H54 (cell line): Measurements from ENCODE around the gene BCL2.

Experiments
- DNase-seq: peaks from one replicate; pipeline ENCODE4 v3.0.0; 2011; ENCODE audit warnings: low spot score, mixed read lengths; ENCODE audit not compliant: insufficient read length
- FAIRE-seq: peaks from 3 replicates; lab custom pipeline; 2011; peaks lifted over from hg19 to GRCh38; lab: Jason Lieb, UNC
- POLR2A ChIP-seq: IDR thresholded peaks from 2 replicates; pipeline ENCODE4 v1.6.1; 2011; ENCODE audit warnings: low read depth, mild to moderate bottlenecking, low read length

Gene BCL2

GRCh38 chr18:63291278-63291677 lies 28.3 kb downstream of the BCL2 start:
- no peak for TF ChIP-seq POLR2A
- FAIRE-seq (no peak), DNase-seq (no peak)

GRCh38 chr18:63290821-63291200 lies 28.8 kb downstream of the BCL2 start:
- FAIRE-seq: no peak
- no peak for TF ChIP-seq POLR2A
- no peak for DNase-seq

GRCh38 chr18:63290166-63290820 lies 29.3 kb downstream of the BCL2 start:
- DNase-seq (no peak), FAIRE-seq (no peak)

GRCh38 chr18:63288311-63288710 lies 31.3 kb downstream of the BCL2 start:
- no peak for FAIRE-seq
- TF ChIP-seq POLR2A: no peak
- no peak for DNase-seq

More at GRCh38 chr18:63290166-63290820, 29.3 kb downstream of the BCL2 start:
- no peak for TF ChIP-seq POLR2A

- no peak for TF ChIP-seq POLR2A
- FAIRE-seq: no peak
- no peak for DNase-seq
Observed at GRCh38 chr18:63287691-63288220, 31.8 kb downstream of the BCL2 start.

GRCh38 chr18:63286926-63287325 lies 32.6 kb downstream of the BCL2 start:
- FAIRE-seq (no peak), DNase-seq (no peak)
- no peak for TF ChIP-seq POLR2A

GRCh38 chr18:63284827-63285733 lies 34.5 kb downstream of the BCL2 start:
- DNase-seq (no peak), FAIRE-seq (no peak)
- TF ChIP-seq POLR2A: no peak

GRCh38 chr18:63284173-63284799 lies 35.3 kb downstream of the BCL2 start:
- DNase-seq (no peak), FAIRE-seq (no peak)
- no peak for TF ChIP-seq POLR2A

GRCh38 chr18:63283305-63284094 lies 36.1 kb downstream of the BCL2 start:
- TF ChIP-seq POLR2A: no peak
- no peak for FAIRE-seq
- DNase-seq: no peak

- FAIRE-seq (no peak), DNase-seq (no peak)
- no peak for TF ChIP-seq POLR2A
Observed at GRCh38 chr18:63282793-63283192, 36.8 kb downstream of the BCL2 start.

- TF ChIP-seq POLR2A: no peak
- no peak for FAIRE-seq
- DNase-seq: no peak
Observed at GRCh38 chr18:63273222-63273927, 46.2 kb downstream of the BCL2 start.

- TF ChIP-seq POLR2A: no peak
- FAIRE-seq: no peak
- DNase-seq: no peak
Observed at GRCh38 chr18:63272638-63273037, 46.9 kb downstream of the BCL2 start.
